ENCODE data around the gene ZIK1.

ZIK1 gene

DNA sequence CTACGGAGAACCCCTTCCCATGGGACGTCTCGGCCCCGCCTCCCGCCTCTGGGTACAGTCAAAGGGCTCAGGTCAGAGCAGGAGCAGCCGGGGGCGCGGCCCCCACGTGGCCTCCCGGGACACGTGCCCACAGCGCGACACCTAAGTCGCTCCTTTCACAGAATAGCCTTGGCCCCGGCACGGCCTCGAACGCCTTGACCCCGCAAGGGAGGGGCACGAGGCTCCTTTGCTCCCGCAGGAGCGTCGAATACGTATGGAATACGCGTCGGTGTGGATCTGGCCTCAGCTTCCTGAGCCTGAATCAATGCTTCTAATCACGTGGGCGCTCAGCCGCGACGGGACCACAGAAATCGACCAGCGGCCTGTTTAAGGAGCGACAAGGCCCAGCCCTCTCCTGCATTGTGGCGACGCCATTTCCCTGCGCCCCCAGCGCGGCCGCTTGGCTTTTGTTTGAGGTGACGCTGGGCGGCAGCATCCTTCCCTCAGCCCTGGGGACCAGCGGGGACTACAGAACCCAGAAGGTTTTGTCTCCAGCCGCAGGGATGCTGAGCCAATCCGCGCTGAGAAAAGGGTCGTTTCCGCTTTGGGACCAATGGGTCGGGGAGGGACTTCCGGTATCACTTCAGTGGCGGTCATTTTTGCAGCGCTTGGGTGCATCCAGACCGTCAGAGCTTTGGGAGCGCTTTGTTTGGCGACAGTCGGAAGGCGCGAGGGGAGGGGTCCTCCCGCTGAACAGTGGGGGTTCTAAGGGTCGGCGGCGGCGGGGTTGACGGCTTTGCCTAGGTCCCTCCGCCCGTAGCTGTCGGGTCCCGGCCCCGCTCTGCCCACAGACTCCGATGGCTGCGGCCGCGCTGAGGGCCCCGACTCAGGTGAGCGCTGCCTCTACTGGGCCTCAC lies at the start of gene ZIK1:
Gene ZIK1, plus strand, starts transcription at position 625 of the 896 bp plus-strand sequence. Its CDS starts 212 bp downstream, at position 837.
- peak; percentile 94 for DNase-seq (ENCODE audit: low spot score)

DNA sequence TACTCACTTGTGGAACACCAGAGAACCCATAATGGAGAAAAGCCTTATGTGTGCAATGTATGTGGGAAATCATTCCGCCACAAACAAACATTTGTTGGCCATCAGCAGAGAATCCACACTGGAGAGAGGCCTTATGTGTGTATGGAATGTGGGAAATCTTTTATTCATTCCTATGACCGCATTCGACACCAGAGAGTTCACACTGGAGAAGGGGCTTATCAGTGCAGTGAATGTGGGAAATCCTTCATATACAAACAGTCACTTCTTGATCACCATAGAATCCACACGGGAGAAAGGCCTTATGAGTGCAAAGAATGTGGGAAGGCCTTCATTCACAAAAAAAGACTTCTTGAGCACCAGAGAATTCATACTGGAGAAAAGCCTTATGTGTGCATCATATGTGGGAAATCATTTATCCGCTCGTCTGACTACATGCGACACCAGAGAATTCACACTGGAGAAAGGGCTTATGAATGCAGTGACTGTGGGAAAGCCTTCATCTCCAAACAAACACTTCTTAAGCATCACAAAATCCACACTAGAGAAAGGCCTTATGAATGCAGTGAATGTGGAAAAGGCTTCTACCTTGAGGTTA lies 45.9 kb upstream of the ZIK1 start:
- DNase-seq (ENCODE audit: low spot score): no peak

- no peak for DNase-seq (ENCODE audit: low spot score)
Observed at GRCh38 chr19:57546513-57546912, 37.4 kb upstream of the ZIK1 start.

GRCh38 chr19:57552432-57552831 lies 31.5 kb upstream of the ZIK1 start:
- no peak for DNase-seq (ENCODE audit: low spot score)

DNA sequence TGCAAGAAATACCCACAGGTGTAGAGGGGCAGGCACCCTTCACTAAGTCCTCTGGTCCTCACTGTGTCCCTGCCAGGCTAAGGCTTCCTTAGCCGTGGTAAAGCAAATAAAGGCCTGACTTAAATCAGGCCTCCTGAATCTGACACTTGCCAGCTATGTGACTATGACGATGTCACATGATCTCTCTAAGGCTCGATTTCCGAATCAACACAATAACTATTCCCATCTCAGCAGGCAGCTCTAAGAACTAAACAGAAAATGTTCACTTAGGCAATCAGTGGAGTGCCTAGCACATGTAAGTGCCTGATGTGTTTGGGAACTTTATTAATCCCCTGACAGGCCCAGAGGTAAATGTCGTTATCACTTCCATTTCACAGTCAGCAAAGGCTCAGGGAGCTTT lies 26.3 kb upstream of the ZIK1 start:
- no peak for DNase-seq (ENCODE audit: low spot score)

GRCh38 chr19:57558525-57558924 lies 25.4 kb upstream of the ZIK1 start:
- no peak for DNase-seq (ENCODE audit: low spot score)

GRCh38 chr19:57559008-57559403 lies 24.9 kb upstream of the ZIK1 start:
- peak; percentile 54 for DNase-seq (ENCODE audit: low spot score)

- peak; percentile 89 for DNase-seq (ENCODE audit: low spot score)
Observed at GRCh38 chr19:57559404-57560025, 24.4 kb upstream of the ZIK1 start, which contains the start of gene ZNF550. ZNF550 (minus strand) TSS chr19:57559863; CDS start chr19:57559682, 181 bp downstream.

DNA sequence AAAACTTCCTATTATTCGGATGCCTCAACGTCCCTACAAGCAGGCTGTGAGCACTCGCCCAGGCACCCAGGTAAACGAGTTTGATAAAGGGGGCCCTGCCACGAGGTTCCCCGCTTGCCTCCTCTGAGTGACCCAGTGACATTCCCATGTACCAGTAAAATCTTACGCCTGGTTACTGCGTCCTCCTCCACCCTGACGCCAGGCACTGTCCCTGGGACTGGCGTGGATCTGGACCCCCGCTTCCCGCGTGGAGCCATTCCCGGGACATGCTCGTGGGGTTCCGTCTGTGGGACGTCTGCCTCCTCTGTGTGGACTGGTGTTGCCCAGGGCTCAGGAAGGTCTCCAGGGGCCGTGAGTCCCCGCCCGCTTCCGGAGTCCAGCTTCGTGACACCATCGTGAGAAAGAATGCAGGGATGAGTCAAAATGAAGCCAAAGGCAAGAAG lies 23.9 kb upstream of the ZIK1 start:
- DNase-seq (ENCODE audit: low spot score): no peak

GRCh38 chr19:57563547-57563946 lies 20.4 kb upstream of the ZIK1 start:
- DNase-seq (ENCODE audit: low spot score): no peak

DNA sequence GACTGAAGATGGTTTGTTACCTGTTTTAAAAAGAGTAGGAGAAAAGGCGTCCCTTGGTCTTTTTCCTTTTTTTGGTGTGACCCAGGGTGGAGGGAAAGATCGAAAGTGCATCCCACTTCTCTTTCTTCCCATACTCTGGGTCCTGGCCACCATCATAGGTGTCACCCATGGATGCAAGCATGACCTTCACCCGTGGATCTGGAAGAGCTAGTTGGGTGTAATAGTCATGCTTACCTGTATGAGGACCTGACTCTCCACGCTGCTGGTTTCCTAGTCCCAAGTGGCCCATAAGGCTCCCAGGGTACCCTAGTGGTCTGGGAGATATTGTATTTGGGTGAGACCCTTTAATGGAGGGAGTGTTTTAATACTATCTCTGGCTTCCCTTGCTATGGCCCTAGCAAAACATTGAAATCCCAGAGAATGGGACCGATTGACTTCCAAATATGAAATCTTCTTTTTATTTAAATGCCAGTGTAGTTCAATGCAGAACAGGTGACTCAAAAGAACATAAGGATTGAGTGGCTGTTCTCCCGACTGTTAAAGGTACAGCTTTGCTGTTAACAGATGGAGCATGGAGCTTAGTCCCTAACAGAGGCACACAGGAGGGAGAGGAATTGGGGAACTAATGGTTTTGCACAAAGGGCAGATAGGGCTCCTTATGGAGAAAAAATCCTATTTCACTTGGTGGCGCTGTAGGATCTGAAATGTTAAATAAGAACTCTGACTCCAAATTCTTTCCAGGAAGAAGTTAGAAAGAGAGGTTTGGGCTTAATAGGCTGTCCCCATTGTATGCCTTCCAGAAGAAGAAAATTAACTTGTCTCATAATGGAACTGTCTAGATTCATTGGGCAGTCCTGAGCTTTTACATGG lies 17.3 kb upstream of the ZIK1 start:
- DNase-seq (ENCODE audit: low spot score): no peak

DNA sequence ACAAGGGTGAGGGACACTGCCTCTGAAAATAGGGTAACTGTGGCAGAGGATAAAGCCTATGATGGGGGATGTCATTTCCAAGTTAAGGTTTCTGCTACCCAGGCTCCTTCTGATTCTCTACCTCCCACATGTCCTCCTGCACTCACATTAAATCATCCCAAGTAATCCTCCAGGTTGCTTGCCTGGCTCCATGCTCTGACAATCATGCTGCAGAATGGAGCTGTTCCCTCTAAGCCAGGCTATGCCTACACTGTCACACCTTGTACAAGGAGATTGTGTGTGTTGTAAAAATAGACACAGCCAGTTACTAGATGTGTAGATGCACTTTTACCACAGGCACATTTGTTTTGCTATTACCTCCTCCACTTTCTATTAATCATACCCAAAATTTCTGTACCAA lies 13.2 kb upstream of the ZIK1 start:
- no peak for DNase-seq (ENCODE audit: low spot score)

- no peak for DNase-seq (ENCODE audit: low spot score)
Observed at GRCh38 chr19:57572415-57572947, 11.5 kb upstream of the ZIK1 start.

GRCh38 chr19:57576661-57577060 lies 7.3 kb upstream of the ZIK1 start:
- no peak for DNase-seq (ENCODE audit: low spot score)

GRCh38 chr19:57578487-57579205 lies 5.3 kb upstream of the ZIK1 start, which contains the start of gene ZNF416:
ZNF416 (minus strand) TSS chr19:57578911; CDS start chr19:57578704, 207 bp downstream.
- peak; percentile 96 for DNase-seq (ENCODE audit: low spot score)

DNA sequence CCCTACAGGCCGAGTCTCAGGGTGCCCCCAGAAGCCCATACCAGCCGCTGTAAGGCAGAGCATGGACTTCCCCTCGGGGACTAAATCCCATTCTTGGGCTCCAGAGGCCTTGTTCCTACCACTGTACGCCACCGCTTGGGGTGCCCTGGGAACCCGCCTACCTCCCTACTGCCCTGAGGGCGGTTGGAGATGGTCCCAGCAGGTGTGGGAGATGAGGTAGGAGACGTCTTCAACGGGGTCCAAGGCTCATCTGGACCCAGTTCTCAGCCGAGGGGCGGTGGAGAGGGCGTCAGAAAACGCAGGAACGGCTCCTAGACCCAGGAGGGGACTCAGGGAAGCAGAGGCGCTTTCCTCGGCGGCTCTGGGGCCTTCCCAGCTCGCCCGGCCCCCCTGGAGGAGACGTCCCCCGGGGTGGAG lies 833 bp upstream of the ZIK1 start:
- DNase-seq (ENCODE audit: low spot score): peak; percentile 53

- DNase-seq (ENCODE audit: low spot score): no peak
Observed at GRCh38 chr19:57587529-57587928, 3.6 kb downstream of the ZIK1 start.

DNA sequence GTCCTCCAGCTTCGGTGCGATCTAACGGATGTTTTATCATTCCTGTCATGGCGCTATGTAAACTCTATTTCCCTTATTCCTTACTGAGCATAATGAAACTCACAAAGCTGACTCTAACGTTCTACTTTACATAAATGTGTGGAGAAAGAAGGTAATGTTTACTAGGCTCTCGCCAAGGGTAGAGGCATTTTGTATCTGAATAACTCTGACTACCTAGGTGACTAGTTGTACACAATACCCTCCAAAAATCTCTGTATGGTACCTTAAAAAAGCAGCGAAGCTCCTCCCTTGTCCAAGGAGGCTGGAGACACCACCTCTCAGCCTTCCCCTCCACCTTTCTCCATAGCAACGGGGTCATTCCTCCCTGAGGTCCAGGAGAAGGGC lies 15.4 kb downstream of the ZIK1 start:
- no peak for DNase-seq (ENCODE audit: low spot score)

GRCh38 chr19:57599761-57600383 lies 15.9 kb downstream of the ZIK1 start, which contains the start of gene ZNF530:
ZNF530 (plus strand) TSS chr19:57599885; CDS start chr19:57604346, 4,461 bp downstream.
- peak; percentile 90 for DNase-seq (ENCODE audit: low spot score)

- no peak for DNase-seq (ENCODE audit: low spot score)
Observed at GRCh38 chr19:57606931-57607330, 23.0 kb downstream of the ZIK1 start.
